B cell (primary cell): ENCODE data around the gene BDH1. TPM values are rescaled to one million over a fixed set of nuclear protein-coding genes. Genes with fewer than 3 reads are reported as not detected.

Experiments used
- ATAC-seq: fragments of 200-7000 bp; cut with Tn5 transposase; one replicate; pipeline ENCODE4 v1.10.0; 2021; ENCODE audit warnings: low read depth, mild to moderate bottlenecking, moderate number of reproducible peaks, moderate library complexity
- CTCF ChIA-PET: fragments of 350-600 bp; sonication (Branson Sonifier 250); formaldehyde crosslinking; loops from one replicate; lab custom pipeline; 2021; ENCODE audit warnings: antibody characterized with exemption, inconsistent platforms; lab: Charles Lee
- POLR2A ChIA-PET: fragments of 350-600 bp; sonication (Branson Sonifier 250); formaldehyde crosslinking; loops from one replicate; lab custom pipeline; 2021; ENCODE audit warnings: antibody characterized with exemption; lab: Charles Lee
- DNase-seq: peaks from one replicate; pipeline ENCODE4 v3.0.0; 2013
- H2AFZ ChIP-seq: 2 replicates; pipeline ENCODE4 v1.6.1; 2012; ENCODE audit warnings: mild to moderate bottlenecking, low read depth, low read length; ENCODE audit not compliant: insufficient read depth, poor library complexity, severe bottlenecking
- H3K27ac ChIP-seq, 2 donors: 1 replicate in 1 of 2; 2 replicates in 1 of 2; pipeline ENCODE4 v1.5.1; 2012 to 2013; ENCODE audit warnings: low read length in 2 of 2, mild to moderate bottlenecking in 2 of 2, moderate library complexity in 1 of 2
- H3K27me3 ChIP-seq, 4 experiments: fragments of 200-600 bp in 1 of 4; sonication (generic) in 1 of 4; replicated peaks in 1 of 4; 1 replicate in 2 of 4; 2 replicates in 2 of 4; pipeline versions ENCODE4 v1.6.1 to v1.7.0; 2013 to 2016; ENCODE audit warnings: low read length in 3 of 4, mild to moderate bottlenecking in 2 of 4, mixed read lengths in 1 of 4, moderate library complexity in 1 of 4; ENCODE audit not compliant: insufficient read depth in 4 of 4, control insufficient read depth in 3 of 4; ENCODE audit errors: control extremely low read depth in 1 of 4
- H3K36me3 ChIP-seq, 2 experiments: replicated peaks in 1 of 2; 1 replicate in 1 of 2; 2 replicates in 1 of 2; pipeline versions ENCODE4 v1.6.1 to v1.7.1; 2013; ENCODE audit warnings: low read length in 1 of 2; ENCODE audit not compliant: insufficient read depth in 2 of 2, control insufficient read depth in 1 of 2; ENCODE audit errors: control extremely low read depth in 1 of 2, extremely low read depth in 1 of 2
- H3K4me1 ChIP-seq, 2 donors: fragments of 200-600 bp in 1 of 2; sonication (generic) in 1 of 2; 1 replicate in 1 of 2; 2 replicates in 1 of 2; pipeline versions ENCODE4 v1.5.1 to v1.6.1; 2013 to 2017; ENCODE audit warnings: low read length in 2 of 2; ENCODE audit not compliant: control insufficient read depth in 2 of 2, insufficient read depth in 2 of 2
- H3K4me2 ChIP-seq: replicated peaks from 2 replicates; pipeline ENCODE3; 2012; ENCODE audit warnings: mild to moderate bottlenecking, low read depth, low read length; ENCODE audit not compliant: poor library complexity, severe bottlenecking
- H3K4me3 ChIP-seq, 5 experiments: fragments of 200-600 bp in 1 of 5; sonication (generic) in 1 of 5; 1 replicate in 3 of 5; 2 replicates in 2 of 5; pipeline versions ENCODE4 v1.5.1 to v1.7.0; 2011 to 2016; ENCODE audit warnings: low read length in 4 of 5, mild to moderate bottlenecking in 4 of 5, low read depth in 2 of 5, control low read depth in 1 of 5, moderate library complexity in 1 of 5; ENCODE audit not compliant: insufficient read depth in 1 of 5; ENCODE audit errors: control extremely low read depth in 1 of 5, extremely low read depth in 1 of 5
- H3K79me2 ChIP-seq: fragments of 200-600 bp; sonication (generic); one replicate; pipeline ENCODE4 v1.6.0; 2016; ENCODE audit warnings: low read length; ENCODE audit not compliant: control insufficient read depth, insufficient read depth
- H3K9ac ChIP-seq: fragments of 200-600 bp; sonication (generic); 2 replicates; pipeline ENCODE4 v1.6.1; 2017; ENCODE audit warnings: mild to moderate bottlenecking, low read length, moderate library complexity
- H3K9me3 ChIP-seq, 3 donors: one replicate each; pipeline versions ENCODE4 v1.6.1 to v1.7.1; 2013; ENCODE audit warnings: low read length in 2 of 3; ENCODE audit not compliant: control insufficient read depth in 2 of 3, insufficient read depth in 1 of 3; ENCODE audit errors: control extremely low read depth in 1 of 3
- H4K20me1 ChIP-seq: 2 replicates; pipeline ENCODE4 v1.6.0; 2012; ENCODE audit warnings: mild to moderate bottlenecking, low read length; ENCODE audit not compliant: insufficient read depth, control insufficient read depth, poor library complexity, severe bottlenecking
- H3K27ac Mint-ChIP-seq: one replicate; pipeline ENCODE4 v1.8.0; 2021; ENCODE audit warnings: mixed read lengths
- H3K27me3 Mint-ChIP-seq: one replicate; pipeline ENCODE4 v1.8.0; 2021; ENCODE audit warnings: mixed read lengths
- H3K4me1 Mint-ChIP-seq: one replicate; pipeline ENCODE4 v1.8.0; 2021; ENCODE audit warnings: mixed read lengths
- H3K4me3 Mint-ChIP-seq: one replicate; pipeline ENCODE4 v1.8.0; 2021; ENCODE audit warnings: mixed read lengths
- H3K9me3 Mint-ChIP-seq: one replicate; pipeline ENCODE4 v1.8.0; 2022; ENCODE audit warnings: mixed read lengths; ENCODE audit not compliant: insufficient read depth
- CTCF ChIP-seq: fragments of 200-600 bp; IDR thresholded peaks from one replicate; pipeline ENCODE4 v1.8.0; 2022; ENCODE audit warnings: antibody characterized with exemption, mild to moderate bottlenecking
- EZH2 ChIP-seq: IDR thresholded peaks from 2 replicates; pipeline ENCODE4 v1.6.1; 2012; ENCODE audit warnings: borderline replicate concordance, low read depth, mild to moderate bottlenecking, moderate library complexity, low read length; ENCODE audit not compliant: insufficient read depth, poor library complexity, severe bottlenecking
- WGBS: methylation state at CpG from one replicate; pipeline ENCODE4 v1.1.5; 2013; ENCODE audit warnings: missing lambda C conversion rate; ENCODE audit not compliant: insufficient coverage; 5-methylcytosine and 5-hydroxymethylcytosine counted together
- intact Hi-C: fragments of 100-400 bp; cut with micrococcal nuclease; formaldehyde crosslinking; loops from one replicate; pipeline ENCODE4 v1.10.0; 2022
- polyA plus RNA-seq: library from polyadenylated mRNA; depleted of rRNA; stranded (reverse); fragments of >200 nt; gene quantifications from 2 replicates; pipeline ENCODE4 v1.2.3, GENCODE V29; 2012
- total RNA-seq, 2 donors: library from RNA; stranded (reverse); fragments of 120-200 nt in 1 of 2; gene quantifications; 1 replicate in 1 of 2; 2 replicates in 1 of 2; pipeline versions ENCODE4 v1.2.3 to v1.2.4, GENCODE V29; 2013 to 2022

Gene BDH1
- total and polyA plus RNA-seq, 2 donors (not counting 1 experiment from before 2014, with no cell fraction given) = 21.1 to 59.3 TPM

GRCh38 chr3:197466586-197467399 is 89.0 kb downstream of the BDH1 start:
- TF ChIP-seq EZH2 (no peak), CTCF (no peak)
- no peaks in the 10 kb centered on the region for H3K79me2 ChIP-seq
- ChIA-PET POLR2A (no interaction called here), CTCF (interaction anchor here (0.6 kb wide), 1 partner anchor 40 kb away, joined by 4 read pairs; no protein-coding TSS in a partner anchor)
- H3K4me1 ChIP-seq = no peaks in the 10 kb centered on the region
- H3K9me3 Mint-ChIP-seq = no peaks in the 10 kb centered on the region
- 55% methylated on average over 3 of the region's 7 CpGs for WGBS
- H2AFZ ChIP-seq = no peak overlapping the region
- no peak overlapping the region for H3K9ac ChIP-seq
- peaks cover 35% of the 10 kb centered on the region for H3K27me3 Mint-ChIP-seq
- intact Hi-C loops = no loop called here
- H3K9me3 ChIP-seq = no peaks in the 10 kb centered on the region
- H3K36me3 ChIP-seq = no peaks in the 10 kb centered on the region
- peaks cover 0 to 10% (median 2%) of the 10 kb centered on the region in 4 experiments for H3K27me3 ChIP-seq
- no peak for DNase-seq
- H3K4me2 ChIP-seq = no peak overlapping the region
- ATAC-seq = no peak
- H4K20me1 ChIP-seq = no peaks in the 10 kb centered on the region
- H3K27ac ChIP-seq = no peak overlapping the region
- no peaks in the 10 kb centered on the region for H3K4me1 Mint-ChIP-seq
- no peak overlapping the region for H3K4me3 Mint-ChIP-seq
- H3K4me3 ChIP-seq = no peak overlapping the region
- no peak overlapping the region for H3K27ac Mint-ChIP-seq

DNA sequence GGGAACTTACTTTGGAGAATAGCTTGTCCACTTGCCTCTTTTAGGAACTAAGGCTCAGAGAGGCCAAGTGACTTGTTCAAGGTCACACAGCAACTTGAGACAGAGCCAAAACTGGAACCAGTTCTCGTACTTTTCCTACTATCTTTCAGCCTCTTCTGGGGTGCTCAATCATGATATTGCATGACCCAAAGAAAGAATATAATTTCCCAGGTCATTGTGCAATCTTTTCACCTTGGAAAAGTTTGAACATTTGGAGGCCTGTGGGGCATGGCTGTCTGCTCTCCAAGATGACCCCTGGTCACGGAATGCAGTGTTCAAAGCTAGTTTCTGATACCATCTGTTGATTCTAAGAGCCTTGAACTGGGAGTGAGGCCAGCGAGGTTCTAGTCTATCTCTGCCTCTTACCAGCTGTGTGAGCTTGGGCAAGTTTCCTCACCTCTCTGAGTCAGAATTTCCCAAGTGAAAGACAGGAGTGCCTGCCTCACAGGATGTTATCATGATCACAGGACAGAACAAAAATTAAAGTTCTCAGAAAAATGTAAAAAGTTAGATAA is 89.7 kb downstream of the BDH1 start:
- H3K9ac ChIP-seq = no peak overlapping the region
- Mint-ChIP-seq H3K9me3 (no peaks in the 10 kb centered on the region), H3K27ac (no peak overlapping the region), H3K27me3 (peaks cover 35% of the 10 kb centered on the region), H3K4me1 (no peaks in the 10 kb centered on the region), H3K4me3 (no peak overlapping the region)
- POLR2A ChIA-PET = no interaction called here
- TF ChIP-seq CTCF = no peak
- TF ChIP-seq EZH2 = no peak
- no peaks in the 10 kb centered on the region for H4K20me1 ChIP-seq
- H3K27me3 ChIP-seq = peaks cover 0 to 10% (median 2%) of the 10 kb centered on the region in 4 experiments
- WGBS = 95% methylated on average over 2 of the region's 3 CpGs
- no peak overlapping the region for H3K27ac ChIP-seq
- no peaks in the 10 kb centered on the region for H3K9me3 ChIP-seq
- H3K4me1 ChIP-seq = no peaks in the 10 kb centered on the region
- H3K4me2 ChIP-seq = no peak overlapping the region
- no peaks in the 10 kb centered on the region for H3K79me2 ChIP-seq
- no peak for ATAC-seq
- intact Hi-C loops = no loop called here
- no peak for DNase-seq
- no peak overlapping the region for H3K4me3 ChIP-seq
- CTCF ChIA-PET = interaction anchor here (0.6 kb wide), 1 partner anchor 39 kb away, joined by 4 read pairs; no protein-coding TSS in a partner anchor
- H2AFZ ChIP-seq = no peak overlapping the region
- no peaks in the 10 kb centered on the region for H3K36me3 ChIP-seq
